ENCODE data around the gene NMNAT2. TPM values are rescaled to one million over a fixed set of nuclear protein-coding genes. Genes with fewer than 3 reads are reported as not detected.

The NMNAT2 gene
- total RNA-seq, 1 experiment from 2014 or later = 11.4 TPM

- H2AFZ ChIP-seq (ENCODE audit: low read length) = no peak overlapping the region
- H2AK5ac ChIP-seq (ENCODE audit: insufficient read length, low read length) = no peak overlapping the region
- no peak overlapping the region for H4K91ac ChIP-seq (ENCODE audit: insufficient read length, low read depth, low read length)
- H3K9me3 ChIP-seq (ENCODE audit: control insufficient read depth, low read depth, low read length) = no peaks in the 10 kb centered on the region
- H4K20me1 ChIP-seq (ENCODE audit: control insufficient read depth, insufficient read depth, insufficient read length) = no peaks in the 10 kb centered on the region
- H3K27me3 Mint-ChIP-seq (ENCODE audit: low read depth) = no peaks in the 10 kb centered on the region; the same call in 1 of the 2 replicates
- H3K9ac ChIP-seq (ENCODE audit: extremely low read depth, insufficient read length, low read length) = no peak overlapping the region
- H3K4me3 Mint-ChIP-seq = no peak overlapping the region
- TF ChIP-seq CTCF (conservative IDR thresholded peaks at IDR 0.05) = no peak
- H2BK5ac ChIP-seq (ENCODE audit: insufficient read length, low read length) = no peak overlapping the region
- no peak overlapping the region for H3K23ac ChIP-seq (ENCODE audit: insufficient read length, low read depth, low read length)
- peaks cover 10% of the 10 kb centered on the region; the same call in 1 of the 2 replicates for H3K4me1 ChIP-seq (ENCODE audit: insufficient read depth, low read length)
- no peak overlapping the region for H2BK120ac ChIP-seq (ENCODE audit: low read depth, low read length, poor library complexity, severe bottlenecking)
- H4K8ac ChIP-seq (replicated peaks; ENCODE audit: insufficient read length, low read depth, low read length) = no peak overlapping the region
- H3K27ac ChIP-seq (ENCODE audit: insufficient read length, low read depth, low read length) = no peak overlapping the region
- H2BK20ac ChIP-seq (ENCODE audit: low read depth, low read length, poor library complexity, severe bottlenecking) = no peak overlapping the region
- WGBS (ENCODE audit: extremely low coverage, insufficient read length, low lambda C conversion rate) = no CpG with 5 or more reads among the region's 1 CpG
- no peak overlapping the region for H3T11ph ChIP-seq (ENCODE audit: low read length)
- H3K79me2 ChIP-seq (ENCODE audit: insufficient read depth, low read length) = no peaks in the 10 kb centered on the region
- peaks cover under 1 to 1% (median under 1%) of the 10 kb centered on the region in 3 experiments; a peak in 2 of 7 replicates for H3K36me3 Mint-ChIP-seq (ENCODE audit: insufficient read depth in 1 of 3, low read depth in 3 of 3)
- H3K79me1 ChIP-seq (ENCODE audit: insufficient read depth, low read depth, low read length, poor library complexity, severe bottlenecking) = no peaks in the 10 kb centered on the region
- H3K4me1 Mint-ChIP-seq = peaks cover 28 to 30% of the 10 kb centered on the region in 2 experiments
- no peak overlapping the region for H3K18ac ChIP-seq (ENCODE audit: insufficient read length, low read depth, low read length)
- no peak overlapping the region for H2BK12ac ChIP-seq (ENCODE audit: insufficient read length, low read depth, low read length)
- DNase-seq = no peak
- no peaks in the 10 kb centered on the region for H3K27me3 ChIP-seq (ENCODE audit: insufficient read depth, low read length)
- no peak overlapping the region for H3K4ac ChIP-seq (ENCODE audit: low read depth, low read length)
- H4K5ac ChIP-seq (ENCODE audit: insufficient read length, low read depth, low read length) = no peak overlapping the region
- no peak overlapping the region for H3K56ac ChIP-seq (ENCODE audit: insufficient read length, low read depth, low read length)
- H3K14ac ChIP-seq (ENCODE audit: insufficient read depth, low read length) = no peak overlapping the region
- peak overlapping the region in 1 of 3 experiments; percentile 76; a peak in 1 of 7 replicates for H3K27ac Mint-ChIP-seq
- no peak overlapping the region for H2BK15ac ChIP-seq (ENCODE audit: low read depth, low read length)
- no peaks in the 10 kb centered on the region for H3K23me2 ChIP-seq (ENCODE audit: insufficient read length, low read depth, low read length, poor library complexity, severe bottlenecking)
- H3K9me3 Mint-ChIP-seq = no peaks in the 10 kb centered on the region; a peak in 1 of 5 replicates
- no peak overlapping the region for H3K4me2 ChIP-seq (ENCODE audit: insufficient read depth, insufficient read length, low read length)
These were observed 124.3 kb downstream of the NMNAT2 start for GRCh38 chr1:183293876-183294275.
